HG03342 (cell line): ENCODE data around the gene FAM50B.

Experiments used
- ATAC-seq: cut with Tn5 transposase; IDR thresholded peaks from one replicate; pipeline ENCODE4 v1.9.1; 2021; ENCODE audit warnings: mild to moderate bottlenecking, moderate library complexity; ENCODE audit not compliant: unreplicated experiment

FAM50B gene

GRCh38 chr6:3819161-3820110 is 29.7 kb upstream of the FAM50B start:
- no peak for ATAC-seq

- no peak for ATAC-seq
Observed at GRCh38 chr6:3820563-3820962, 28.6 kb upstream of the FAM50B start.

- ATAC-seq: no peak
Observed at GRCh38 chr6:3822747-3823445, 26.3 kb upstream of the FAM50B start.

- ATAC-seq: no peak
Observed at GRCh38 chr6:3823671-3824070, 25.5 kb upstream of the FAM50B start.

- no peak for ATAC-seq
Observed at GRCh38 chr6:3825331-3825831, 23.8 kb upstream of the FAM50B start.

- ATAC-seq: no peak
Observed at GRCh38 chr6:3825851-3826581, 23.2 kb upstream of the FAM50B start.

GRCh38 chr6:3829285-3829684 is 19.9 kb upstream of the FAM50B start:
- ATAC-seq: no peak

GRCh38 chr6:3830806-3831205 is 18.4 kb upstream of the FAM50B start:
- ATAC-seq: no peak

- ATAC-seq: no peak
Observed at GRCh38 chr6:3831761-3832530, 17.2 kb upstream of the FAM50B start.

- no peak for ATAC-seq
Observed at GRCh38 chr6:3835055-3835731, 14.0 kb upstream of the FAM50B start.

GRCh38 chr6:3835785-3836184 is 13.4 kb upstream of the FAM50B start:
- no peak for ATAC-seq

GRCh38 chr6:3836566-3836965 is 12.6 kb upstream of the FAM50B start:
- no peak for ATAC-seq

GRCh38 chr6:3837781-3838180 is 11.4 kb upstream of the FAM50B start:
- no peak for ATAC-seq

- no peak for ATAC-seq
Observed at GRCh38 chr6:3838992-3839867, 9.9 kb upstream of the FAM50B start.

- no peak for ATAC-seq
Observed at GRCh38 chr6:3841066-3841454, 8.1 kb upstream of the FAM50B start.

- no peak for ATAC-seq
Observed at GRCh38 chr6:3841711-3842565, 7.2 kb upstream of the FAM50B start.

GRCh38 chr6:3843379-3844096 is 5.6 kb upstream of the FAM50B start:
- no peak for ATAC-seq
